Tibial nerve (tissue), 4 donors: ENCODE results near the gene OPHN1.

Experiments used
- CTCF ChIP-seq, 5 experiments: fragments of 200-600 bp in 3 of 5; fragments of 450-650 bp in 2 of 5; sonication (generic) in 3 of 5; IDR thresholded peaks; one replicate each; pipeline ENCODE4 v1.5.1; 2016 to 2019; ENCODE audit warnings: antibody characterized with exemption in 5 of 5, mild to moderate bottlenecking in 3 of 5, moderate library complexity in 2 of 5
- EP300 ChIP-seq, 2 donors: sonication (generic); formaldehyde crosslinking; IDR thresholded peaks; one replicate each; pipeline ENCODE4 v1.6.1; 2017; ENCODE audit warnings: antibody characterized with exemption in 2 of 2, mild to moderate bottlenecking in 1 of 2
- POLR2A ChIP-seq, 2 donors: fragments of 450-650 bp; IDR thresholded peaks; one replicate each; pipeline ENCODE4 v1.6.1; 2017; ENCODE audit warnings: antibody characterized with exemption in 2 of 2, mild to moderate bottlenecking in 2 of 2, moderate library complexity in 2 of 2

- TF ChIP-seq CTCF (IDR thresholded peaks at IDR 0.05) (no peak), POLR2A (IDR thresholded peaks at IDR 0.05) (no peak), EP300 (IDR thresholded peaks at IDR 0.05) (peak in 1 of 2 donors; percentile 4)
Observed at GRCh38 chrX:68433981-68434299, 645 bp upstream of the OPHN1 start.
